ENCODE results near the gene RARA.

DNA sequence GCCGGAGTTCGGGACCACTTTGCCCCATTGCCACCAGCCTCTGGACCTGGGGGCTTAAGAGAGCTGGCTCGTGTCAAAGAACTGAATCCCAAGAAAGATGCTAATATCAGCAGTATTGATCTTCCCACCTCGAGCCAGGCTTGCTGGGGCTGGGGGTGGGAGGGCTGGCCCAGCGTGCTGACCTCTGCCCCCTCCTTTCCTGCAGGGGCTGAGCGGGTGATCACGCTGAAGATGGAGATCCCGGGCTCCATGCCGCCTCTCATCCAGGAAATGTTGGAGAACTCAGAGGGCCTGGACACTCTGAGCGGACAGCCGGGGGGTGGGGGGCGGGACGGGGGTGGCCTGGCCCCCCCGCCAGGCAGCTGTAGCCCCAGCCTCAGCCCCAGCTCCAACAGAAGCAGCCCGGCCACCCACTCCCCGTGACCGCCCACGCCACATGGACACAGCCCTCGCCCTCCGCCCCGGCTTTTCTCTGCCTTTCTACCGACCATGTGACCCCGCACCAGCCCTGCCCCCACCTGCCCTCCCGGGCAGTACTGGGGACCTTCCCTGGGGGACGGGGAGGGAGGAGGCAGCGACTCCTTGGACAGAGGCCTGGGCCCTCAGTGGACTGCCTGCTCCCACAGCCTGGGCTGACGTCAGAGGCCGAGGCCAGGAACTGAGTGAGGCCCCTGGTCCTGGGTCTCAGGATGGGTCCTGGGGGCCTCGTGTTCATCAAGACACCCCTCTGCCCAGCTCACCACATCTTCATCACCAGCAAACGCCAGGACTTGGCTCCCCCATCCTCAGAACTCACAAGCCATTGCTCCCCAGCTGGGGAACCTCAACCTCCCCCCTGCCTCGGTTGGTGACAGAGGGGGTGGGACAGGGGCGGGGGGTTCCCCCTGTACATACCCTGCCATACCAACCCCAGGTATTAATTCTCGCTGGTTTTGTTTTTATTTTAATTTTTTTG, 47.1 kb downstream of the RARA start:
- TF ChIP-seq, protein P1, sequence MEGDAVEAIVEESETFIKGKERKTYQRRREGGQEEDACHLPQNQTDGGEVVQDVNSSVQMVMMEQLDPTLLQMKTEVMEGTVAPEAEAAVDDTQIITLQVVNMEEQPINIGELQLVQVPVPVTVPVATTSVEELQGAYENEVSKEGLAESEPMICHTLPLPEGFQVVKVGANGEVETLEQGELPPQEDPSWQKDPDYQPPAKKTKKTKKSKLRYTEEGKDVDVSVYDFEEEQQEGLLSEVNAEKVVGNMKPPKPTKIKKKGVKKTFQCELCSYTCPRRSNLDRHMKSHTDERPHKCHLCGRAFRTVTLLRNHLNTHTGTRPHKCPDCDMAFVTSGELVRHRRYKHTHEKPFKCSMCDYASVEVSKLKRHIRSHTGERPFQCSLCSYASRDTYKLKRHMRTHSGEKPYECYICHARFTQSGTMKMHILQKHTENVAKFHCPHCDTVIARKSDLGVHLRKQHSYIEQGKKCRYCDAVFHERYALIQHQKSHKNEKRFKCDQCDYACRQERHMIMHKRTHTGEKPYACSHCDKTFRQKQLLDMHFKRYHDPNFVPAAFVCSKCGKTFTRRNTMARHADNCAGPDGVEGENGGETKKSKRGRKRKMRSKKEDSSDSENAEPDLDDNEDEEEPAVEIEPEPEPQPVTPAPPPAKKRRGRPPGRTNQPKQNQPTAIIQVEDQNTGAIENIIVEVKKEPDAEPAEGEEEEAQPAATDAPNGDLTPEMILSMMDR (IDR thresholded peaks at IDR 0.05): no peak
- no peak for TF ChIP-seq POLR2A (IDR thresholded peaks at IDR 0.05)
- TF ChIP-seq POLR2AphosphoS5 (IDR thresholded peaks at IDR 0.05): no peak
- no peak for TF ChIP-seq EP300 (IDR thresholded peaks at IDR 0.05)

Measured in gastroesophageal sphincter (tissue), 3 donors.